H9 (cell line): Measurements from ENCODE around the gene BIVM. TPM values are rescaled to one million over a fixed set of nuclear protein-coding genes. Genes with fewer than 3 reads are reported as not detected.
A peak's percentile ranks its signal among the peaks of the same experiment; 100 is the strongest.

Experiments used
- DNase-seq: peaks from one replicate; pipeline ENCODE4 v3.0.0-alpha.2; 2017
- H2AFZ ChIP-seq: one replicate; pipeline ENCODE4 v1.6.1; 2013; ENCODE audit warnings: mild to moderate bottlenecking, low read length, control low read depth, moderate library complexity
- H2AK5ac ChIP-seq: 2 replicates; pipeline ENCODE4 v1.6.1; 2013; ENCODE audit warnings: low read length, control low read depth, mixed read lengths; ENCODE audit not compliant: insufficient read length
- H2BK120ac ChIP-seq: one replicate; pipeline ENCODE4 v1.6.1; 2013; ENCODE audit warnings: low read depth, mild to moderate bottlenecking, low read length, control low read depth, inconsistent platforms; ENCODE audit not compliant: poor library complexity, severe bottlenecking
- H2BK12ac ChIP-seq: 2 replicates; pipeline ENCODE4 v1.6.1; 2013; ENCODE audit warnings: low read length, control low read depth, mixed read lengths, low read depth; ENCODE audit not compliant: insufficient read length
- H2BK15ac ChIP-seq: 2 replicates; pipeline ENCODE4 v1.6.1; 2013; ENCODE audit warnings: low read depth, low read length, control low read depth
- H2BK20ac ChIP-seq: one replicate; pipeline ENCODE4 v1.6.1; 2013; ENCODE audit warnings: low read depth, mild to moderate bottlenecking, low read length, control low read depth, inconsistent platforms; ENCODE audit not compliant: poor library complexity, severe bottlenecking
- H2BK5ac ChIP-seq: 2 replicates; pipeline ENCODE4 v1.6.1; 2013; ENCODE audit warnings: low read length, control low read depth, mixed read lengths; ENCODE audit not compliant: insufficient read length
- H3K14ac ChIP-seq: 2 replicates; pipeline ENCODE4 v1.6.1; 2013; ENCODE audit warnings: low read length, control low read depth; ENCODE audit not compliant: insufficient read depth
- H3K18ac ChIP-seq: 2 replicates; pipeline ENCODE4 v1.6.1; 2013; ENCODE audit warnings: low read depth, mild to moderate bottlenecking, mixed read lengths, low read length, control low read depth; ENCODE audit not compliant: insufficient read length
- H3K23ac ChIP-seq: 2 replicates; pipeline ENCODE4 v1.6.1; 2013; ENCODE audit warnings: low read length, control low read depth, mixed read lengths, low read depth; ENCODE audit not compliant: insufficient read length
- H3K23me2 ChIP-seq: 2 replicates; pipeline ENCODE4 v1.6.1; 2013; ENCODE audit warnings: low read depth, mild to moderate bottlenecking, mixed read lengths, low read length, control low read depth; ENCODE audit not compliant: insufficient read length, poor library complexity, severe bottlenecking
- H3K27ac ChIP-seq: 2 replicates; pipeline ENCODE4 v1.5.1; 2013; ENCODE audit warnings: low read length, control low read depth, mixed read lengths, low read depth; ENCODE audit not compliant: insufficient read length
- H3K27me3 ChIP-seq: 2 replicates; pipeline ENCODE4 v1.6.1; 2013; ENCODE audit warnings: low read length, control low read depth, inconsistent platforms; ENCODE audit not compliant: insufficient read depth
- H3K4ac ChIP-seq: 2 replicates; pipeline ENCODE4 v1.6.1; 2013; ENCODE audit warnings: low read depth, mild to moderate bottlenecking, control low read depth, inconsistent platforms, low read length, moderate library complexity
- H3K4me1 ChIP-seq: 2 replicates; pipeline ENCODE4 v1.6.1; 2013; ENCODE audit warnings: low read length, control low read depth, inconsistent platforms; ENCODE audit not compliant: insufficient read depth
- H3K4me2 ChIP-seq: 2 replicates; pipeline ENCODE4 v1.6.1; 2013; ENCODE audit warnings: low read length, control low read depth, mixed read lengths; ENCODE audit not compliant: insufficient read length, insufficient read depth
- H3K56ac ChIP-seq: 2 replicates; pipeline ENCODE4 v1.6.1; 2013; ENCODE audit warnings: low read depth, mild to moderate bottlenecking, mixed read lengths, low read length, control low read depth; ENCODE audit not compliant: insufficient read length
- H3K79me1 ChIP-seq: 2 replicates; pipeline ENCODE4 v1.6.1; 2013; ENCODE audit warnings: low read depth, mild to moderate bottlenecking, moderate library complexity, low read length, control low read depth, inconsistent platforms; ENCODE audit not compliant: insufficient read depth, poor library complexity, severe bottlenecking
- H3K79me2 ChIP-seq: 2 replicates; pipeline ENCODE4 v1.6.1; 2013; ENCODE audit warnings: low read length, control low read depth, inconsistent platforms; ENCODE audit not compliant: insufficient read depth
- H3K9ac ChIP-seq: 2 replicates; pipeline ENCODE4 v1.6.1; 2013; ENCODE audit warnings: low read length, control low read depth, mixed read lengths; ENCODE audit not compliant: insufficient read length; ENCODE audit errors: extremely low read depth
- H3K9me3 ChIP-seq: one replicate; pipeline ENCODE4 v1.6.1; 2013; ENCODE audit warnings: low read depth, low read length, inconsistent platforms; ENCODE audit not compliant: control insufficient read depth
- H3T11ph ChIP-seq: one replicate; pipeline ENCODE4 v1.6.1; 2013; ENCODE audit warnings: mild to moderate bottlenecking, low read length, control low read depth, inconsistent platforms
- H4K20me1 ChIP-seq: one replicate; pipeline ENCODE4 v1.6.1; 2013; ENCODE audit not compliant: control insufficient read depth, insufficient read length, insufficient read depth
- H4K5ac ChIP-seq: 2 replicates; pipeline ENCODE4 v1.6.1; 2013; ENCODE audit warnings: low read depth, mild to moderate bottlenecking, mixed read lengths, low read length, control low read depth; ENCODE audit not compliant: insufficient read length
- H4K8ac ChIP-seq: replicated peaks from 2 replicates; pipeline ENCODE4 v1.6.1; 2013; ENCODE audit warnings: low read length, control low read depth, mixed read lengths, low read depth; ENCODE audit not compliant: insufficient read length
- H4K91ac ChIP-seq: 2 replicates; pipeline ENCODE4 v1.6.1; 2013; ENCODE audit warnings: low read depth, mild to moderate bottlenecking, moderate library complexity, mixed read lengths, low read length, control low read depth; ENCODE audit not compliant: insufficient read length
- H3K27ac Mint-ChIP-seq, 3 experiments: 2 replicates in 2 of 3; 3 replicates in 1 of 3; pipeline ENCODE4 v1.8.0; 2020 to 2021; ENCODE audit warnings: mixed read lengths in 3 of 3, mild to moderate bottlenecking in 1 of 3, moderate library complexity in 1 of 3
- H3K27me3 Mint-ChIP-seq: 2 replicates; pipeline ENCODE4 v1.8.0; 2021; ENCODE audit warnings: low read depth, mild to moderate bottlenecking, moderate library complexity, mixed read lengths
- H3K36me3 Mint-ChIP-seq, 3 experiments: 2 replicates in 2 of 3; 3 replicates in 1 of 3; pipeline ENCODE4 v1.8.0; 2020 to 2021; ENCODE audit warnings: low read depth in 3 of 3, mixed read lengths in 3 of 3; ENCODE audit not compliant: insufficient read depth in 1 of 3
- H3K4me1 Mint-ChIP-seq, 2 experiments: 2 replicates each; pipeline ENCODE4 v1.8.0; 2020; ENCODE audit warnings: mixed read lengths in 2 of 2
- H3K4me3 Mint-ChIP-seq, 2 experiments: 2 replicates in 1 of 2; 3 replicates in 1 of 2; pipeline ENCODE4 v1.8.0; 2020 to 2021; ENCODE audit warnings: mild to moderate bottlenecking in 2 of 2, mixed read lengths in 2 of 2, moderate library complexity in 1 of 2
- H3K9me3 Mint-ChIP-seq, 2 experiments: 2 replicates in 1 of 2; 3 replicates in 1 of 2; pipeline ENCODE4 v1.8.0; 2020; ENCODE audit warnings: mild to moderate bottlenecking in 2 of 2, mixed read lengths in 2 of 2, moderate library complexity in 1 of 2
- WGBS: extraction: QIAGEN DNeasy Blood & Tissue Kit; methylation state at CpG from one replicate; pipeline ENCODE4 v1.1.7; 2013; ENCODE audit warnings: missing lambda C conversion rate, low lambda C conversion rate, mixed read lengths; ENCODE audit not compliant: insufficient read length; ENCODE audit errors: extremely low coverage; 5-methylcytosine and 5-hydroxymethylcytosine counted together
- total RNA-seq: library from RNA; stranded (reverse); gene quantifications from 2 replicates; pipeline ENCODE4 v1.2.1, GENCODE V29; 2021
- TF ChIP-seq, protein P1 (sequence below): fragments of 200-600 bp; sonication (generic); conservative IDR thresholded peaks from 3 replicates; pipeline ENCODE4 v1.8.0; 2021; ENCODE audit warnings: antibody characterized with exemption, mild to moderate bottlenecking

Gene BIVM
- total RNA-seq, 1 experiment from 2014 or later = 9.0 TPM

DNA sequence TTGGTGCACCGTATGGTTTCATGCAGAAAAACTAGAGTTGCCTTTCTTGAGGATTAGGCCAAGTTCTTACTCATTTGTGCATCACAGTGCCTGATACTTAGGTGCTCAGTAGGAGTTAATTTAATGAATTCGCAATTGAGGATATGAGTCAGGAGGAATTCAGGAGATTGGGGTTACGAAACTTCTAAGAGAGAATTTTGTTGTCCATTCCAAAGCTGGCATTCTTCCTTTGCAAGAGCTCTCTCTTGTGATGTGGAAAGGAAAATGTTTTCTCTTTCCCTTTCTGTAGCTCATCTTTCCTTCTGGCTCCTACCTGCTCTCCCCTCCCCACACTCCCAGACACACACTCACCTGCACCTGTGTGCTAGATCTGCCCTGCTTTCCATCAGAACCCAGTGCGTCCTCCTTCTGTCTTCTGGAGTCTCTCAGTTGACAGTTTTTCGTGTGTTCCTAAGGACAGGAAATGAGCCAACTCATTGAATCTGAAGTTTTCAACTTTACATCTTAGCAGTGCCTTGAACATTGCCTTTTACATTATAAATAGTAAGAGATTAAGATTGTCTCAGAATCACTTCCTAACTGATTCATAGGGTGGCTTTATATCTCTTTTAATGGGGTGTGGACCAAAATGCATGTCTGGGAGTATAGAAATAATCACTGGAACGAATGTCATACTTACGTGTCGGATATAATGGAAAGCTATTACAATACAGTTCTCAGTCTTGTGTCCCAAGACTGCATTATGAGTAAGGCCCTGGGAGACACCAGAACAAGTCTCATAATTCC, 27.2 kb downstream of the BIVM start:
- no peak for DNase-seq
- Mint-ChIP-seq H3K36me3 (peaks cover 11 to 22% (median 14%) of the 10 kb centered on the region in 3 experiments; a peak in 6 of 7 replicates), H3K27me3 (no peaks in the 10 kb centered on the region), H3K4me1 (peaks cover 11 to 13% of the 10 kb centered on the region in 2 experiments), H3K9me3 (peaks cover 0 to 2% of the 10 kb centered on the region in 2 experiments; a peak in 1 of 5 replicates), H3K27ac (peak overlapping the region; percentile 31 to 84 (median 32); a peak in 5 of 7 replicates), H3K4me3 (no peak overlapping the region; a peak in 1 of 5 replicates)
- Histone ChIP-seq H2BK20ac (no peak overlapping the region), H3K4ac (no peak overlapping the region), H2AFZ (no peak overlapping the region), H4K8ac (no peak overlapping the region), H2AK5ac (no peak overlapping the region), H3K18ac (no peak overlapping the region), H3K4me1 (no peaks in the 10 kb centered on the region; the same call in 1 of the 2 replicates), H2BK12ac (no peak overlapping the region), H3K27me3 (no peaks in the 10 kb centered on the region), H3T11ph (no peak overlapping the region), H2BK120ac (no peak overlapping the region), H3K9me3 (no peaks in the 10 kb centered on the region), H2BK15ac (no peak overlapping the region), H3K27ac (peak overlapping the region; percentile 6), H2BK5ac (no peak overlapping the region), H4K5ac (no peak overlapping the region), H3K4me2 (no peak overlapping the region), H3K9ac (no peak overlapping the region), H3K79me2 (no peaks in the 10 kb centered on the region), H4K91ac (no peak overlapping the region), H4K20me1 (no peaks in the 10 kb centered on the region), H3K79me1 (no peaks in the 10 kb centered on the region), H3K14ac (no peak overlapping the region), H3K23ac (no peak overlapping the region), H3K23me2 (no peaks in the 10 kb centered on the region), H3K56ac (no peak overlapping the region)
- WGBS = no CpG with 5 or more reads among the region's 8 CpGs
- TF ChIP-seq, protein P1, sequence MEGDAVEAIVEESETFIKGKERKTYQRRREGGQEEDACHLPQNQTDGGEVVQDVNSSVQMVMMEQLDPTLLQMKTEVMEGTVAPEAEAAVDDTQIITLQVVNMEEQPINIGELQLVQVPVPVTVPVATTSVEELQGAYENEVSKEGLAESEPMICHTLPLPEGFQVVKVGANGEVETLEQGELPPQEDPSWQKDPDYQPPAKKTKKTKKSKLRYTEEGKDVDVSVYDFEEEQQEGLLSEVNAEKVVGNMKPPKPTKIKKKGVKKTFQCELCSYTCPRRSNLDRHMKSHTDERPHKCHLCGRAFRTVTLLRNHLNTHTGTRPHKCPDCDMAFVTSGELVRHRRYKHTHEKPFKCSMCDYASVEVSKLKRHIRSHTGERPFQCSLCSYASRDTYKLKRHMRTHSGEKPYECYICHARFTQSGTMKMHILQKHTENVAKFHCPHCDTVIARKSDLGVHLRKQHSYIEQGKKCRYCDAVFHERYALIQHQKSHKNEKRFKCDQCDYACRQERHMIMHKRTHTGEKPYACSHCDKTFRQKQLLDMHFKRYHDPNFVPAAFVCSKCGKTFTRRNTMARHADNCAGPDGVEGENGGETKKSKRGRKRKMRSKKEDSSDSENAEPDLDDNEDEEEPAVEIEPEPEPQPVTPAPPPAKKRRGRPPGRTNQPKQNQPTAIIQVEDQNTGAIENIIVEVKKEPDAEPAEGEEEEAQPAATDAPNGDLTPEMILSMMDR = no peak
